Stromal cell of bone marrow (primary cell): ENCODE measurements around the gene ASRGL1.
A peak's percentile ranks its signal among the peaks of the same experiment; 100 is the strongest.
"Not testable (repeated sequence)": the region's sequence is repeated elsewhere in the genome, so short reads cannot be mapped to it uniquely, and the experiment has no call there.

Experiments used
- DNase-seq: peaks from one replicate; pipeline ENCODE4 v3.0.0-alpha.2; 2012; ENCODE audit warnings: low read depth

ASRGL1 gene

GRCh38 chr11:62337303-62338181 is at the start of gene ASRGL1:
Gene ASRGL1 (plus strand): TSS chr11:62337448. CDS start chr11:62337978, 530 bp downstream.
- DNase-seq, result peak; percentile 3

DNA sequence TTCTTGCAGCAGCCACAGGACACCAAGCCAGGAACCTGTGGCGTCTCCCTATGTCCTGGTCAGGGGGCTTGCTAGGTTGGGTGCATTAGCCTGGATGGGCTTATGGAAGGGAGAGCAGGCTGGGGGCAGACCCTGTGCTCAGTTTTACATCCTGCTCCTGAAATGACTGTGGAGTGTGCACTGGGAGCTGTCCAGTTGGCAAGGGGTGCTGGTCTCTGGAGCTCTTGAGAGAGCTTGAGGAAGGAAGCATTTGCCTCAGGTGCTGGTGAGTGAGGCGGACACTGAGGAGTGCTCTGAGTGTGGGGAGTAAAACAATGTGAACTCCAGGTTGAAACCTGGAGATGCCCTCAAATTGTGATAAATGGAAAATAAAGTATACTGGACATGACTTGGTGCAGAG is 41.7 kb upstream of the ASRGL1 start:
- DNase-seq, result peak; percentile 2

GRCh38 chr11:62298975-62299374 is 38.3 kb upstream of the ASRGL1 start, which contains the start of gene SCGB1D4:
Gene SCGB1D4 (minus strand): TSS chr11:62299075. CDS start chr11:62299010, 65 bp downstream.
- no peak for DNase-seq

- no peak for DNase-seq
Measured at GRCh38 chr11:62306227-62306626, 31.0 kb upstream of the ASRGL1 start.

- DNase-seq, result no peak
Measured at GRCh38 chr11:62307950-62308349, 29.3 kb upstream of the ASRGL1 start.

DNA sequence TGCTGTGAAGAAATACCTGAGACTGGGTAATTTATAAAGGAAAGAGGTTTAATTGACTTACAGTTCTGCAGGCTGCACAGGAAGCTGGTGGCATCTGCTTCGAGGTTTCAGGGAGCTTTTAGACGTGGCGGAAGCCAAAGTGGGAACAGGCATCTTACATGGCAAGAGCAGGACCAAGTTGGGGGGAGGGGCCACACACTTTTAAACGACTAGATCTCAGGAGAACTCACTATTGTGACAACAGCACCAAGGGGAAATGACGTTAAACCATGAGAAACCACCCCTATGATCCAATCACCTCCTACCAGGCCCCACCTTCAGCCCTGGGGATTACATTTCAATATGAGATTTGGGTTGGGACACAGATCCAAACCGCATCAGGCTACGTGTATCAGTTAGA is 27.3 kb upstream of the ASRGL1 start:
- DNase-seq, result no peak

DNA sequence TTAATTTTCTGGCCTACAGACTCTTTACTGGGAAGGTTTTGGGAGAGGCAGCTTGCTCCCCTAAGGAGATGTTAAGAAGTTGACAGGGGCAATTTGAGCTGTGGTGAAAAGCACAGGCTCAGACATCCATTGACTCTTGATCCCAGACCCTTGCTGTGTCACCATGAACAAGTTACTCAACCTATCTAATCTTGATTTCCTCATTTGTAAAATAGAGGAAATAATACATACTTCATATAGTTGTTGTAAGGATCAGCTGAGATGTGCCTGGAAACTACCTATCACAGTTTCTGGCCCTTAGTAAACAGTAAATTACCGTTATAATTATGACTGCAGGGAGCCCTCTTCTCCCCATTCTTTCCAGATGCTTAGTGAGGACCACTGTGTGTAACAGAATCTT is 21.8 kb upstream of the ASRGL1 start:
- DNase-seq, result no peak

DNA sequence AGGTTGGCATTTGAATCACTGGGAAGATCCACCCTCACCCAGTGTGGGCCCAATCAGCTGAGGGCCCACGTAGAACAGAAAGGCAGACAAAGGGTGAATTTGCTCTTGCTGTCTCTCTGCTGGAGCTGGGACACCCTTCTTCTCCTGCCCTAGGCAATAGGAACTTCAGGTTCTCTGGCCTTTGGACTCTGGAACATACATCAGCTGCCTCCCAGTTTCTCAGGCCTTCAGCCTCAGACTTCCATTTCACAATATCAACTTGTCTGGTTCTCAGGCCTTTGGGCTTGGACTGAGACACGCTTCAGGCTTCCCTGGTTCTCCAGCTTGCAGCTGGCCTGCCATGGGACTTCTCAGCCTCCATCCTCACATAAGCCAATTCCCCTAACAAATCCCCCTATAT is 14.7 kb upstream of the ASRGL1 start:
- DNase-seq, result no peak

- DNase-seq, result peak; percentile 9
Measured at GRCh38 chr11:62324731-62325556, 12.3 kb upstream of the ASRGL1 start.

GRCh38 chr11:62325781-62326180 is 11.5 kb upstream of the ASRGL1 start:
- DNase-seq, result not testable (repeated sequence)

- not testable (repeated sequence) for DNase-seq
Measured at GRCh38 chr11:62326719-62327118, 10.5 kb upstream of the ASRGL1 start.

GRCh38 chr11:62327541-62327940 is 9.7 kb upstream of the ASRGL1 start:
- not testable (repeated sequence) for DNase-seq

DNA sequence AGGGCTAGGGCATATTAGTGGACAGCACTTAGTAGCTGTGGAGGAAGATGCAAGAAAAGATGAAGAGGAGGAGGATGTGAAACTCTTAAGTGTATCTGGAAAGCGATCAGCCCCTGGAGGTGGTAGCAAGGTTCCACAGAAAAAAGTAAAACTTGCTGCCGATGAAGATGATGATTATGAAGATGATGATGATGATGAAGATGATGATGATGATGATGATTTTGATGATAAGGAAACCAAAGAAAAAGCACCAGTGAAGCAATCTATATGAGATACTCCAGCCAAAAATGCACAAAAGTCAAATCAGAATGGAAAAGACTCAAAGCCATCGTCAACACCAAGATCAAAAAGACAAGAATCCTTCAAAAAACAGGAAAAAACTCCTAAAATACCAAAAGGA is 6.0 kb upstream of the ASRGL1 start:
- DNase-seq, result not testable (repeated sequence)

GRCh38 chr11:62333768-62334167 is 3.5 kb upstream of the ASRGL1 start:
- DNase-seq, result no peak

- not testable (repeated sequence) for DNase-seq
Measured at GRCh38 chr11:62336949-62337302, 322 bp upstream of the ASRGL1 start.

DNA sequence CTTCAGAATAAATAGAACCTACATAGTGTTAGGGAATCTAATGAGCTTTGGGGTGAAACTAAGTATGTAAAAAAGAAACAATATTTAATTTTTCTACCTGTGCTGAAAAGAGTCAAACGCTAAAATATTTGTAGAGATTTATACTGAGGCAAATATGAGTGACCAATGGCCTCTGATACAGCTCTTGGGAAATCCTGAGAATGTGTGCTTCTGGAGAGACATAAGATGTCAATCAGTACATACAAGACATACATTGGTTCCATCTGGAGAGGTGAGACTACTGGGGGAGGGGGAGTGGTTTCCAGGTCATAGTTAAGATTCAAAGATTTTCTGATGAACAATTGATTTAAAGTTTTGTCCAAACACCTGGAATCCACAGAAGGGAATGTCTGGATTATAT is 970 bp downstream of the ASRGL1 start:
- no peak for DNase-seq

DNA sequence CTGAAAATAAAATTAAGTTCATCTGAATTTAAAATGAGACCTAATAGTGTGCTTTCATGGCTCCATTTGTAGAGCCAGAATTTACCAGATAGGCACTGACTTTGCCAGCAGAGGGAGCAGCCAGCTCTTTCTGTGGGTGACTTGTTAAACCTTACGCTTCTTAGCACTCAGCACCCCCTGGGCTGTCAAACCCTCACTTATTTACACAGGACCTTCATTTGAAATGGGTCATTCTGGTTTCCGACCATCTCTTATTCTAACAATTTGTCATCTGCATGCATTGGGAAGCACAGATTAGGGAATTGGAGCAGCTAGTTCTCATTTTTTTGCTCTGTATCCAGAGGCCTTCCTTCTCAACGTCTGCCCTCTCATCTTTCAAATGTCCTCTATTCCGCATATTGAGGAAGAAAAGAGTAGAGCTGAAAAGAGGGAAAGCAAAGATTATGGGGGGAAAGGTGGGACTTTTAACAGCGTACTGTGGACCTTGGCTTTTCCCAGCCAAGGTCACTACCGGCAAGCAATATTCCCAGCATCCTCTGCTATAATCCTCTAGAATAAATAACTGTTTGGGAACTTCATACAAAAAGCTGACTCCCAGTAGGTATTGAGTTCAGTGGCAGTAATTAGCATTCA is 3.1 kb downstream of the ASRGL1 start:
- peak; percentile 27 for DNase-seq

DNA sequence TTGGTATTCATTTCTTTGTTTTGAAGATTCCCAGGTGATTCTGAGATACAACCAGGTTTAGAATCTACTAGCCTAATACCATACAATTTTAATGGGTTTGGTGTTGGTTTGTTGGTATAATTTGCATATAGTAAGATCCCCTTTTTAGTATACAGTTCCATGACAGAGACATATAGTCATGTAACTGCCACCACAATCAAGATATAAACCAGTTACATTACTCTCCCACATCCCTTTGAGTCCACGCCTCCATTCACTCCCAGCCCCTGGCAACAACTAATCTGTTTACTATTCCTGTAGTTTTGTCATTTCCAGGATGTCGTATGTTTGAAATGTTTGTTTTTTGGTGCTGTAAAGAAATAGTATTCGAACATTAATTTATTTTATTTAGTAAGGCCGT is 4.3 kb downstream of the ASRGL1 start:
- DNase-seq, result no peak

GRCh38 chr11:62343646-62344190 is 6.5 kb downstream of the ASRGL1 start:
- not testable (repeated sequence) for DNase-seq

- DNase-seq, result no peak
Measured at GRCh38 chr11:62344210-62344609, 7.0 kb downstream of the ASRGL1 start.

DNA sequence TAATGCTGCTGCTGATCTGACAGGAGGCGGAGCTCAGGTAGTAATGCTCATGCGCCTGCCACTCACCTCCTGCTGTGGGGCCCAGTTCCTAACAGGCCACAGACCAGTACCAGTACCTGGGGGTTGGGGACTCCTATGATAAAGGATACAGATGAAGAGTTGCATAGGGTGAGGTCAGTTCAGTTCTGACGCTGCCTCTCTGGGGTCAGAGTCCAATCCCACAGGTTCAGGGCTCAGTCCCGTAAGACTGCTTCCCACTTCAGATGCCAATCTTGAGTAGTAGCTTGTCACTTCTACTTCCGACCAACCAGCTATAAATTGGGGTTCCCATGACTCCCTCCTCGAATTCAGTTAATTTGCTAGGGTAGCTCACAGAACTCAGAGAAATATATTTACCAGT is 8.6 kb downstream of the ASRGL1 start:
- DNase-seq, result no peak
